MCF 10A (cell line): ENCODE data around the gene TBX1. TPM values are rescaled to one million over a fixed set of nuclear protein-coding genes. Genes with fewer than 3 reads are reported as not detected.

Source experiments
- BruUV-seq: library from RNA; stranded (reverse); fragments of 400-500 nt; replicated peaks from 2 replicates; lab custom pipeline; 2021; lab: Mats Ljungman, UMichigan
- CTCF ChIA-PET: fragments of 300-600 bp; sonication (Branson Sonifier 250); formaldehyde crosslinking; extraction: SDS; loops from one replicate; lab custom pipeline; 2021; ENCODE audit warnings: antibody characterized with exemption, inconsistent platforms; lab: Yijun Ruan, JAX
- POLR2A ChIA-PET: fragments of 300-600, 350-650 bp; sonication (Branson Sonifier 250); formaldehyde crosslinking; extraction: SDS; loops from one replicate; lab custom pipeline; 2020; ENCODE audit warnings: antibody characterized with exemption, inconsistent platforms; lab: Yijun Ruan, JAX
- DNase-seq: peaks from one replicate; pipeline ENCODE4 v3.0.0-alpha.2; 2018; ENCODE audit not compliant: unreplicated experiment
- H3K27ac Mint-ChIP-seq: one replicate; pipeline ENCODE4 v1.8.0; 2022; ENCODE audit warnings: mild to moderate bottlenecking, low read depth, mixed read lengths; ENCODE audit not compliant: unreplicated experiment
- H3K27me3 Mint-ChIP-seq: one replicate; pipeline ENCODE4 v1.8.0; 2022; ENCODE audit warnings: mixed read lengths; ENCODE audit not compliant: insufficient read depth, unreplicated experiment
- H3K36me3 Mint-ChIP-seq: one replicate; pipeline ENCODE4 v1.8.0; 2022; ENCODE audit warnings: mild to moderate bottlenecking, moderate library complexity, mixed read lengths; ENCODE audit not compliant: insufficient read depth, unreplicated experiment
- H3K4me1 Mint-ChIP-seq: one replicate; pipeline ENCODE4 v1.8.0; 2022; ENCODE audit warnings: mixed read lengths; ENCODE audit not compliant: insufficient read depth, unreplicated experiment
- H3K4me3 Mint-ChIP-seq: one replicate; pipeline ENCODE4 v1.8.0; 2022; ENCODE audit warnings: mild to moderate bottlenecking, moderate library complexity, mixed read lengths; ENCODE audit not compliant: unreplicated experiment
- H3K9me3 Mint-ChIP-seq: one replicate; pipeline ENCODE4 v1.8.0; 2022; ENCODE audit warnings: mixed read lengths; ENCODE audit not compliant: unreplicated experiment
- intact Hi-C: fragments of 100-400 bp; cut with micrococcal nuclease; formaldehyde crosslinking; loops from 2 replicates; pipeline ENCODE4 v1.14.1; 2022
- total RNA-seq: library from RNA; stranded (reverse); gene quantifications from 2 replicates; pipeline ENCODE4 v1.2.3, GENCODE V29; 2022
- TF ChIP-seq, protein P1 (sequence below): fragments of 200-600 bp; IDR thresholded peaks from one replicate; pipeline ENCODE4 v1.8.0; 2022; ENCODE audit warnings: antibody characterized with exemption, mild to moderate bottlenecking; ENCODE audit not compliant: unreplicated experiment

Gene TBX1
- total RNA-seq, 1 experiment from 2014 or later, result not detected

- ChIA-PET CTCF (interaction anchor here (0.7 kb wide), 1 partner anchor 8 kb away, joined by 3 read pairs; no protein-coding TSS in a partner anchor), POLR2A (no interaction called here)
- intact Hi-C loops, result no loop called here
- Mint-ChIP-seq H3K4me1 (peaks cover 9% of the 10 kb centered on the region), H3K27me3 (peaks cover 15% of the 10 kb centered on the region), H3K27ac (no peak overlapping the region), H3K36me3 (peaks cover 6% of the 10 kb centered on the region), H3K4me3 (no peak overlapping the region), H3K9me3 (no peaks in the 10 kb centered on the region)
- no TSS peak for BruUV-seq
- no peak for DNase-seq
- TF ChIP-seq, protein P1, sequence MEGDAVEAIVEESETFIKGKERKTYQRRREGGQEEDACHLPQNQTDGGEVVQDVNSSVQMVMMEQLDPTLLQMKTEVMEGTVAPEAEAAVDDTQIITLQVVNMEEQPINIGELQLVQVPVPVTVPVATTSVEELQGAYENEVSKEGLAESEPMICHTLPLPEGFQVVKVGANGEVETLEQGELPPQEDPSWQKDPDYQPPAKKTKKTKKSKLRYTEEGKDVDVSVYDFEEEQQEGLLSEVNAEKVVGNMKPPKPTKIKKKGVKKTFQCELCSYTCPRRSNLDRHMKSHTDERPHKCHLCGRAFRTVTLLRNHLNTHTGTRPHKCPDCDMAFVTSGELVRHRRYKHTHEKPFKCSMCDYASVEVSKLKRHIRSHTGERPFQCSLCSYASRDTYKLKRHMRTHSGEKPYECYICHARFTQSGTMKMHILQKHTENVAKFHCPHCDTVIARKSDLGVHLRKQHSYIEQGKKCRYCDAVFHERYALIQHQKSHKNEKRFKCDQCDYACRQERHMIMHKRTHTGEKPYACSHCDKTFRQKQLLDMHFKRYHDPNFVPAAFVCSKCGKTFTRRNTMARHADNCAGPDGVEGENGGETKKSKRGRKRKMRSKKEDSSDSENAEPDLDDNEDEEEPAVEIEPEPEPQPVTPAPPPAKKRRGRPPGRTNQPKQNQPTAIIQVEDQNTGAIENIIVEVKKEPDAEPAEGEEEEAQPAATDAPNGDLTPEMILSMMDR, result no peak
Measured at GRCh38 chr22:19764299-19764593, 3.7 kb downstream of the TBX1 start.

DNA sequence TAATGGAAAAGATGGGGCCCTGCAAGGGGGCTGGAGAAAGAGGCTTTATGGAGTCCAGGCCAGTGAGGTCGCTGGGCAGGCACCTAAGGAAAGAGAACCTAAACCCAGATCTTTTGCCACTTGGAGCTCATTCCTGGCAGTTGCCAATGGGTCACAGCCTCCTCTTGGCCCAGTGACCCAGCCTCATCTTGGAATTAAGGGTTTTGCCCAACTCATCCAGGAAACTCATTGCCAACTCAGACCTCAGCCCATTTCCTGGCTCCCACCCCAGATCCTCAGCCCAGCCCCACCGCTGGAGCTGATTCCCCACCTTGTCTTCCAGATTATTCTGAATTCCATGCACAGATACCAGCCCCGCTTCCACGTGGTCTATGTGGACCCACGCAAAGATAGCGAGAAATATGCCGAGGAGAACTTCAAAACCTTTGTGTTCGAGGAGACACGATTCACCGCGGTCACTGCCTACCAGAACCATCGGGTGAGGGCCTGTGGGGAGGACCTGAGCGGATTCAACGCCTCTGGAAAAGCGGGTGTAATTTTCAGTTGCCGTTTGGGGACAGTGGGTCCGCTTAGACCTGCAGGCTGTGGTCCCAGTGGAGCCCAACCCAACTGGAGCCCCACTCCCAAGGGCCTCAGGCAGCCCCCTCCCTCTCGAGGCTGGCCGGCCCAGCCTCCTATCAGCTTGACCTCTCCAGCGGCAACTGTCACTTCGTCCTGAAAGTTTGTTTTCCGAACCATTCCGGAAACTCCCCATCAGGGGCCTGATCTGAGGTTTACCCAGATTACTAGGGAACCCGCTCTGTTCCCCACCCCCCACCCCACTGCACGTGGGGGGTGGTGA, 4.3 kb downstream of the TBX1 start:
- BruUV-seq, result no TSS peak
- ChIA-PET CTCF (interaction anchor here (0.6 to 0.7 kb wide), 3 partner anchors 9 to 555 kb away, joined by 3 read pairs; no protein-coding TSS in a partner anchor), POLR2A (no interaction called here)
- peaks cover 7% of the 10 kb centered on the region for H3K4me1 Mint-ChIP-seq
- no peak for DNase-seq
- H3K4me3 Mint-ChIP-seq, result no peak overlapping the region
- intact Hi-C loops, result no loop called here
- peaks cover 6% of the 10 kb centered on the region for H3K36me3 Mint-ChIP-seq
- TF ChIP-seq, protein P1, result no peak
- peaks cover 9% of the 10 kb centered on the region for H3K27me3 Mint-ChIP-seq
- no peak overlapping the region for H3K27ac Mint-ChIP-seq
- no peaks in the 10 kb centered on the region for H3K9me3 Mint-ChIP-seq

DNA sequence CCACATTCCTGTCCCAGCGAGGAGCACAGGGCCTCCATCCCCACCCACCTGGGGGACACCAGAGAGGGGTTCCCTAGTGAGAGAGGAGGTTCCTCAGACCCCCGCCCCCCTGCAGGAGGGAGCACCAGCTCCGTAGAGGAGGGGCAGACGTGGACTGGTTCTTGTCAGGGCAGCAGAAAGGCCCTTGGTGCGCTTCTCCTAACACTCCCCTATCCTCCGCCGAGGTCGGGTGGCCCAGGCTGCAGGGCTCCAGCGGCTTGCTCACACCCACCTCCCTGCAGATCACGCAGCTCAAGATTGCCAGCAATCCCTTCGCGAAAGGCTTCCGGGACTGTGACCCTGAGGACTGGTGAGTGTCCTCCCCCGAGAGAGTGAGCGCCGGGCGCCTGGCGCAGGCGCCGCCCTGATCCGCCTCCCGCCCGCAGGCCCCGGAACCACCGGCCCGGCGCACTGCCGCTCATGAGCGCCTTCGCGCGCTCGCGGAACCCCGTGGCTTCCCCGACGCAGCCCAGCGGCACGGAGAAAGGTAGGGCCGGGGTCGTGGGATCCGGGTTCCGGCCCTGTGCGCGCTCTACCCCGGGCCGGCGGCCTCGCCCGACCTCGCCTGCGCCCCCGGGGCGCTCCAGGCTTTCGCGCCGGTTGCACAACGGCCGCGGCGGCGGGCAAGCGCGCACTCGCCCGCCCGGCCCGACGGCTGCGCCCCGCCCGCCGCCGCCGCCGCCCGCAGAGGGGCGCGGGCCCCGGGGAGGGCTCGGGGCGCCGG, 5.1 kb downstream of the TBX1 start:
- Mint-ChIP-seq H3K9me3 (no peaks in the 10 kb centered on the region), H3K27me3 (peaks cover 1% of the 10 kb centered on the region), H3K36me3 (no peaks in the 10 kb centered on the region), H3K4me3 (no peak overlapping the region), H3K27ac (no peak overlapping the region), H3K4me1 (no peaks in the 10 kb centered on the region)
- BruUV-seq, result no TSS peak
- DNase-seq, result no peak
- intact Hi-C loops, result no loop called here
- ChIA-PET CTCF (interaction anchor here (0.7 to 0.9 kb wide), 2 partner anchors 16 to 556 kb away, joined by 3 to 4 read pairs; no protein-coding TSS in a partner anchor), POLR2A (no interaction called here)
- TF ChIP-seq, protein P1, result no peak

GRCh38 chr22:19766240-19766510, 5.6 kb downstream of the TBX1 start:
- POLR2A ChIA-PET, result no interaction called here
- BruUV-seq, result no TSS peak

More at GRCh38 chr22:19766240-19766510, 5.6 kb downstream of the TBX1 start:
- DNase-seq, result no peak
- TF ChIP-seq, protein P1, result no peak
- Mint-ChIP-seq H3K4me1 (no peaks in the 10 kb centered on the region), H3K27me3 (no peaks in the 10 kb centered on the region), H3K4me3 (no peak overlapping the region), H3K9me3 (no peaks in the 10 kb centered on the region), H3K36me3 (no peaks in the 10 kb centered on the region), H3K27ac (no peak overlapping the region)
- intact Hi-C loops, result no loop called here
- CTCF ChIA-PET, result interaction anchor here (0.9 kb wide), 1 partner anchor 16 kb away, joined by 4 read pairs; no protein-coding TSS in a partner anchor
